ENCODE measurements around the gene MPHOSPH6.
A peak's percentile ranks its signal among the peaks of the same experiment; 100 is the strongest.
"Not testable (repeated sequence)": the region's sequence is repeated elsewhere in the genome, so short reads cannot be mapped to it uniquely, and the experiment has no call there.

MPHOSPH6 gene

GRCh38 chr16:82169861-82170845, at the start of gene MPHOSPH6:
MPHOSPH6 (minus strand) TSS chr16:82170224; CDS start chr16:82170175, 49 bp downstream.
- peak within 1 kb of the TSS; percentile 85 for H3K4me3 ChIP-seq (replicated peaks; ENCODE audit: low read depth, low read length)
- TF ChIP-seq CTCF (IDR thresholded peaks at IDR 0.05; ENCODE audit: low read depth, low read length, missing control alignments), result no peak
- peak; percentile 56 for DNase-seq (ENCODE audit: extremely low read depth, low read depth)

- TF ChIP-seq CTCF (IDR thresholded peaks at IDR 0.05; ENCODE audit: low read depth, low read length, missing control alignments), result no peak
Measured at GRCh38 chr16:82219298-82219697, 49.3 kb upstream of the MPHOSPH6 start.

GRCh38 chr16:82209314-82209713, 39.3 kb upstream of the MPHOSPH6 start:
- not testable (repeated sequence) for H3K4me3 ChIP-seq (replicated peaks; ENCODE audit: low read depth, low read length); DNase-seq (ENCODE audit: extremely low read depth, low read depth)

More at GRCh38 chr16:82219298-82219697, 49.3 kb upstream of the MPHOSPH6 start:
- DNase-seq (ENCODE audit: extremely low read depth, low read depth), result no peak
- no peak overlapping the region for H3K4me3 ChIP-seq (replicated peaks; ENCODE audit: low read depth, low read length)

GRCh38 chr16:82203198-82203597, 33.2 kb upstream of the MPHOSPH6 start:
- DNase-seq (ENCODE audit: extremely low read depth, low read depth), result no peak
- no peak for TF ChIP-seq CTCF (IDR thresholded peaks at IDR 0.05; ENCODE audit: low read depth, low read length, missing control alignments)
- H3K4me3 ChIP-seq (replicated peaks; ENCODE audit: low read depth, low read length), result no peak overlapping the region

- DNase-seq (ENCODE audit: extremely low read depth, low read depth), result no peak
- no peak overlapping the region for H3K4me3 ChIP-seq (replicated peaks; ENCODE audit: low read depth, low read length)
- TF ChIP-seq CTCF (IDR thresholded peaks at IDR 0.05; ENCODE audit: low read depth, low read length, missing control alignments), result no peak
Measured at GRCh38 chr16:82201926-82202325, 31.9 kb upstream of the MPHOSPH6 start.

GRCh38 chr16:82201351-82201750, 31.3 kb upstream of the MPHOSPH6 start:
- no peak for DNase-seq (ENCODE audit: extremely low read depth, low read depth)
- no peak for TF ChIP-seq CTCF (IDR thresholded peaks at IDR 0.05; ENCODE audit: low read depth, low read length, missing control alignments)

GRCh38 chr16:82199209-82199608, 29.2 kb upstream of the MPHOSPH6 start:
- no peak for TF ChIP-seq CTCF (IDR thresholded peaks at IDR 0.05; ENCODE audit: low read depth, low read length, missing control alignments)
- DNase-seq (ENCODE audit: extremely low read depth, low read depth), result no peak
- no peak overlapping the region for H3K4me3 ChIP-seq (replicated peaks; ENCODE audit: low read depth, low read length)

More at GRCh38 chr16:82201351-82201750, 31.3 kb upstream of the MPHOSPH6 start:
- H3K4me3 ChIP-seq (replicated peaks; ENCODE audit: low read depth, low read length), result no peak overlapping the region

Data from HFF-Myc (cell line).